UCSD-AML1 (cell line): ENCODE results near the gene RFX2.

Source experiments
- DNase-seq: peaks from one replicate; lab custom pipeline; 2025; ENCODE audit not compliant: unreplicated experiment; lab: John Stamatoyannopoulos, UW

Gene RFX2

DNA sequence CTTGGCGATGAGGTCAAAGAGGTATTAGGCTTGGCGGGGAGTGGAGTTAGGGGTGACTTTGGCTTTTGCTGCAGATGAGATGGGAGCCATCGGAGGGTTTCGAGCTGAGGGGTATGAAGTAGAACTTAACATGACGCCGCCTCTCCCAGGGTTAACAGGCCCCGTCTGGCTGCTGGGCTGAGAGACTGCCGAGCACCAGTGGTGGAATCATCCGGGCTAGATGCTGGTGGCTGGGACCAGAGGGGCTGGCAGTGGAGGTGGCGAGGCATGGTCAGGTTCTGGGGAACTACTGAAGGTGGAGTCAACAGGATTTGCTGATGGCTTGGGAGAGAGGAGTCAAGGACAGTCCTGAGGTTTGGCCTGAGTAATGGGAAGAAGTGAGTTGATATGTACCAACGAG lies 4.9 kb downstream of the RFX2 start:
- DNase-seq, result no peak

DNA sequence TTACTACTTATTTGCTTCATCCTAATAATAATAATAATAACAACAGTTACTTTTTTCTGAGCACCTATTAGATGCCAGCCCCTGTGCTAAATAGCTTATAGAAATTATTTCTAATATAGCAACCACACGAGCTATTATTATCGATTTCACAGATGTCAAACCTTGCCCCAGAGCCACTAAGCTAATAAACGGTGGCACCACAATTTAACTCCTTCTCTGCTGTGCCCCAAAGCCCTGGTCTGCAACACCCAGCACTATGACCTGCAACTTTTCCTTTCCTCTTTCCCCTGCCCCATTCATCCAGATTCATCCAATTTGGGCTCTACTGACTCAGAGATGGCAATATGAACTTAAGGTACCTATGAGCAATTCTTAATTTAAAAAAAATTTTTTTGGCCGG lies 6.4 kb downstream of the RFX2 start:
- DNase-seq, result no peak

DNA sequence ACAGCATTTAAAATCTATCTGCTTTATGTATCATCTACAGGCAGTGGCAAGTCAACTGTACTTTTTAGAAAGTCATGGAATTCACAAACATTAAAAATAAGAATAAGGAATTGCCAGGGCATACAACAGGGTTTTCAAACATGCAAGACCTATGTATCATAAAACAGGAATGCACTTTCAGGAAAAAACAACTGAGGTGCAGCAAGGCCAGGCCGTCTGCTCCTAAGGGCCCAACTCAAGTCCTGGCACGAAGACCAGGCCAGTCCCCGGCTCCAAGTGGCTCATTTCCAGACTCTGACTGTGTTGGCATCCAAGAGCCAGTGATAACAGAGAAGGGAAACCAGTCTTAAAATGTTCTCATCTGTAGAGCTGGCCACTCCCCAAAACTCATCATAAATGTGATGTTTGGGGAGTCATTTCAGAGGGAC lies 7.1 kb downstream of the RFX2 start:
- no peak for DNase-seq

DNA sequence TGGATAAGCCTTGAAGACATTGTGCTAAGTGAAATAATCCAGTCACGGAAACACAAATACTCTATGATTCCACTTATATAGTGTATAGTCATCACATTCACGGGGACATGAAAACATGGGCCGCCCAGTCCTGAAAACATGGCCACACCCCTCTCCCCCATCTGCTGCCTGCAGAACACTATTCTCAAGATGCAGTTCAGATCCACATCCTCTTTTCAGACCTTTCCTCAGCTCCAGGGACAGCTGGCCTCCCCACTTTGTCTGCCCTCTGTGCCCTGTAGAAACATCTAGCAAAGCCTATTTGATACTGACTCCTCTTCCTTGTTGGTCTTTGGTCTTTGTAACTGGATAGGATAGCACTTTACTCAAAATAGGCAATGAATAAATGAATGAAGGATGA lies 8.3 kb downstream of the RFX2 start:
- DNase-seq, result peak; percentile 46

DNA sequence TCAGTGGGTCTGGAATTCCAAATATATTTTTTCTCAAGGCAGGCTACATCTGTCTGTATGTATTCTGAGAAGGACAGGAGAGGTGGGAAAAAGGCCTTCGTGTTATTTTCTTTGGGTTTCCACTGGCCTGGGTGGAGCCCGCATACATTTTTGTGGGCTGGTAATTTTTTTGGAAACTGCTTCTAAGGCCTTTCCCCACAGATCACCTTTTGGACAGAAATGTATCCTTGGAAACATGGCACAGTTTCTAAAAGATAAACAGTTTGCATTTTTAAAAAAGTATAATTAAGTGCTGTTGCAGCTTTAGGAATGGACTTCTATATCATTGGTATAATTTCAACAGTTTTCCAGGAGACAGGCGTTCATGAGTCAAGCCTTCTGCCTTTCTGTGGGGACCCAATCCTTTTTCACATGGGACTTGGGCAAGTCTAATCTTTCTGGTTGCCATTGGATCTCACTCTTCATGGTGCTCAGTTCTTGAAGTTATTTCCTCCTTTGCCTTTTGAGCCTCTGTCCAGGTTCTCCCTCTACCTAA lies 8.9 kb downstream of the RFX2 start:
- no peak for DNase-seq

DNA sequence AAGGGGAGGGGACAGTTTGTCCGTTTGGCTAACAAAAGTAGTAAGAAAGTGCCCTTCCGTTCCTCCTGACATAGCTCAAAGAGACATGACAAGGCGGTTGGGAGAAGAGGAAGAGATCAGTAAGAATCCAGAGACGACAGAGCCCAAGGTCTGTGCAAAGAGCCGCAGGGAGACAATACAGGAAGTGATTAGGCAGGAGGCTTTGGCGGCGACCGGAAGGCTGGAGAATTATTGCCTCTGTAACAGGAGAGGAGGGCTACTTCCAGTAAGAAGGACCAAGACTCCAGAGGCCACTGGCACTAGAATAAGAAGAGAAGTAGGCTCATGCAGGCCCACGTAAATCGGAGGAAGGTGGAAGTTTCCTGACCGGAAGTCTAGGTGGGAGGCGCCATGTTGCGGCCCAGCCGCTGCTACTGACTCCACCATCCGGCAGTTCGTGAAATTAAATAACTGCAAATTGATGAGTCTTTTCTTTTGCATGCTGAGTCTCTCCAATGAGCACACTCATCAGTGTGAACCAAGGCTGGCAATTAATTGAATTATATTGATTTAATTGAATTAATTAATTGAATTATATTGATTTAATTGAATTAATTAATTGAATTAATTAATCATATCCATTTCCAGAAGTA lies 9.9 kb downstream of the RFX2 start:
- DNase-seq, result peak; percentile 86

DNA sequence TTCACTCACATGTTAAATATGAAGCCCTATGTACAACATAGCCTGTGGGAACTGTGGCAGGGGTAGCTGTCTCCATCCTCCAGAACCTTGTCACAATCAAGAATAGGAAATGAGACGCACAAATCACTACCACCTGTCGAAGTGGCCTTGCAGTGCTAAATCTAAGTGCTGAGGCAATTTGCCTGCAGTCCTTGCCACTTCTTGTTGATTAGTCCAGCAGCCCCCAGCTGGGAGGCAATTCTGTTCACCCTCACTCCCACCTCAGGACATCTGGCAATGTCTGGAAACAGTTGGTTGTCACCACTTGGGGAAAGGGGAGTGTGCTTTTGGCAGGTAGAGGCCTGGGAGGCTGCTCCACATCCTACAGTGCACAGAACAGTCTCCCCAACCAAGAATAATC lies 10.7 kb downstream of the RFX2 start:
- peak; percentile 30 for DNase-seq

DNA sequence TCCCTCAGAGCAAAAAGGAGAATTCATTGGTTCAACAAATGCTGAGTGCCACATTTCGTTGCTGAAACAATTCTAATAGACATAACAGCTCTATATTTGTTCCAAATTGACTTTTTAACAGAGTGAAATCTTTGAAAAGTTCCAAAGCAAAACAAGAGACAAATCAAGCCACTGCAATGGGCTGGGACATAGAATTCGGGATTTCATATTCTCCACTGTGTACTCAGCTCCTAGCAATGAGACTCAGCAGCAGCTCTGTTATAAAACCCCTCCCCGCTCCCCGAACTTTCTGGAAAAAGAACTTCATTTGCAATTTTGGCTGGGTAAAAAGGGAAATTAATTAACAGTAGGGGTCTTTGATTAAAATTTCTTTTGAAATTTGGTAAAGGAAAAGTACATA lies 11.3 kb downstream of the RFX2 start:
- DNase-seq, result no peak

DNA sequence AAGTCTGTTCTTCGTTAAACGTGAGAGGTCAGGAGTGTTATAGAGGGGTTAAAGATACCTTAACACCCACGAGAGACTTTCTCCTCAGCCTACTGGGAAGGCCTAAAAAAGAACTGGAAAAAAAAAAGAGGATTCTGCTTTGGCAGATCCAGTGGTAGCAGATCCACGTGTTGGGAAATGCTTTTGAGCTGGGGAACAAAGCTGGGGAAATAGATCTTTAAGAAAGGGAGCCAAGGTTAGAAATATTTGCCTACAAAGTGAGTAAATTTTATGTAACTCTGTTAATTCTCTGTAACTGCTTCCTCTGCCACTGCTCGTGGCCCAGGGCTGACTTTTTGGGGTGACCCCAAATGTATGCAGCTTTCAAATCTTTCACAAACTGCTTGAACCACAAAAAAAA lies 11.7 kb downstream of the RFX2 start:
- no peak for DNase-seq

DNA sequence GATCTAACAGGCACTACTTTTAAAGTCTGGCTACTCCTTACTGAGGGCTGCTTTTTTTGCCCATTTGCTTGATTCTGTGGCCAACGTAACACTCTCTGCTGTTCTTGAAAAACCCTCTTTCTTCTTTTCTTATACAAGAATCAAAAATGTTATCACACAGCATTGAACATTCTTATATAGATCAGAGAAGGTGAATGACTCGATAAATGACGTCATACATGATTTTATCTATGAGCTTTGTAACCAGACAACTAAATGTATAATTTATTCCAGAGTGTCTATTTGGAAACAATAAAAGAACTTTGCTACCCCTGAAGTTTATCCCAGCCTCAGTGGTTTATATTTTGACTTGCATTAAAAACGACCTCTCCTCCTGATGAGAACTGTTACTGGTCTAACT lies 12.4 kb downstream of the RFX2 start:
- no peak for DNase-seq

DNA sequence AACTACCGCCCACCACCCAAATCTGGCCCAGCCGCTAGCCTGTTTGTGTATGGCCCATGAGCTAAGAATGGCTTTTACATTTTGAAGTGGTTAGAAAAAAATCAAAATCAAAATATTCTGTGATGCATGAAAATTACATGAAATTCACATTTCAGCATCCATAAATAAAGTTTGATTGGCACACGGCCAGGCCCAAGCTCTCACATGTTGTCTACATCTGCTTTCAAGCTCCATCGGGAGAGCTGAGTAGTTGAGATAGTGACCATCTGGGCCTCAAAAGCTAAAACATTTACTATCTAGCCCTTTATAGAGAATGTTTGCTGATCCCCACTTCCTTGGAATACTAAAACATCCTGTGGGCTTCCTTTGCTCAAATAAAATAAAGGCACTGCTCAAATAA lies 14.5 kb downstream of the RFX2 start:
- no peak for DNase-seq

DNA sequence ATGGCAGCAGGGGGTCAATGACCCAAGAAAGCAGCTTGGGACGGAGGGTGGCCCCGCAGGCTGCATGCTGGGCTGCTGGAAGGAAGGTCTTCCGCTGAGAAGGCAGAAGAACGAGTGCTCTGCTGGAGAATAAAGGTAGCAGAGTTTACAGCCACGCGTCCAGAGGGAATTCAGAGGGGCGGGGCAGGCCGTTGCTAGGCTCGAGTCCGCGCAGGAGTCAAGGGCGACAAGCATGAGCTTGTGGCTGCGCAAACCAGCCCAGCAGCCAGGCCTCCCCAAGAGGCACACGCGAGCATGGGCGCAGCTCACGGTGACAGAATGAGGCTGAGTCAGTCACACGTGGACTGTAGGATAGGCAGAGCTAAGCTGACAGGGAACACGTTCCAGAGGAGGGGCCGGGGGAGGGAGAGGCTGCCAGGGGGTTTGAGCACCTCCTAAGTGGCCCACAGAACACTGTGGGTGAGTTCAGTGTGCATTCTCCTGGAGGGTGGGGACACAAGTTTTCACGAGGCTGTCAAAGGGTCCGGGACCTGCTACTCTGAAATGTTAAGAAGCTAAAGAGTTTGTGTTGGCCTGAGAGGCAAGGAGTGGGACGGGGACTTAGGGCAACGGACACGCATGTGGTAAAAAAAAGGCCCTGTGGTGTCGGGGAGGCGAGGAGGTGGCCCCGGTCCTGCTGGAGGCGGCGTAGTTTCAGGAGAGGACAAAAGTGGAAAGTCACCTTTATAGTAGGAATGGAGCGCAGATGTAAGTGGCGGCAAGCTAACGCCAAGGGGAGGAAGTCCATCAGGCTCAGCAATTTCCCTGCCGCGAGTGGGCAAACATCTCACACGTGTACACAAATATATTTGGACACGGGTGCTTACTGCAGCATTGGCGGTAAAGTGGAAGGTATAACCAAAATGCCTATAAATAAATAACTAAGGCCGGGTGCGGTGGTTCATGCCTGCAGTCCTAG lies 17.7 kb downstream of the RFX2 start:
- DNase-seq, result no peak

DNA sequence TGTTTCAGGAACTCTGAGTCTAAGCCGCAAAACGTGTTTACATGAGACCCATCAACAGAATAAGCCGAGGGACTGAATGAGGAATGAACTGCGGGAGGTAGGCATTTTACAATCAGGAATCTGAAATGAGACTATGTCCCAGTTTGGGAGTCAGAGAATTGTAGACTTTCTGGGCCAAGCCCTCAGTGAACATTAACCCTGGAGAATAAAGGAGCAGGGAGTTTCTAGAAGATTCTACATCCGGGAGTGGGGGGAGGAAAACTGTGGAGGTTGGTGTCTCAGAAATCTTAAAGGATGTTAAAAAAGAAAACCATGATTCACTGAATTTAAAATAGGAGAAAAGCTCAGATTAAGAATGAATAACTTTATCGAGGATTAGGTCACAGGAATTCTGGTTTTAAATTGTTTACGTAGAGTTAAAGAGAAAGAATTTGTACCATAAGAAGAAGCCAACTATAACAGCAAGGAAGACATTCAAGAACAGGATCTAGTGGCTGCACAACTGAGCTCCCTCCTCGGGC lies 18.5 kb downstream of the RFX2 start:
- no peak for DNase-seq

DNA sequence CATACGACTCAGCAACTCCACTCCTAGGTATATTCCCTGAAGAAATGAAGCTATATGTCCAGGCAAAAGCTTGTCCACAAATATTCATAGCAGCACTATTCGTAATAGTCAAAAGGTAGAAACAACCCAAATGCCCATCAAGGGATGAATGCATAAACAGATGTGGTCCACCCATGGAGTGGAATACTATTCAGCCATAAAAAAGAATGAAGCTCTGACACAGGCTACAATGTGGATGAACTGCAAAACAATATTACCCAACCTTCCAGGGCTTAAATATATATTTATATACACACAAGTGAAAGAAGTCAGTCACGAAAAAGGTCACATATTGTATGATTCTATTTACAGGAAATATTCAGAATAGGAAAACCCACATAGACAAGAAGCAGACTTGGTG lies 19.7 kb downstream of the RFX2 start:
- no peak for DNase-seq

DNA sequence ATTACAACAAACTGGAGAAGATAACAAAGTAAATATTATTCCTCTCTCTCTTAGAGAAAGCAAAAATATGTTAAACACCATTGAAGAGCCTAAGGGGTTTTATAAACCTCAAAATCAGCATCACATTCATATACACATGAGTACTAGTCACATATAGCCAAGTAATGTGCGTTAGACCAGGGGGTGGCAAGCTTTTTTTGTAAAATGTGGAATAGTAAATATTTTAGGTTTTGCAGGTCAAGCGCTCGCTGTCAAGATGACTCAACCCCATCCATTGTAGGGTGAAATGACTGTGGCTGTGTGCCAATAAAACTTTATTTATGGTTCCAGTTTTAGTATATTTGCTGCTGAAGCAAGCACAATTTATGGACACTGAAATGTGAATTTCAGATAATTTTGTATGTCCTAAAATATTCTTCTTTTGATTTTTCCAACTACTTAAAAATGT lies 21.7 kb downstream of the RFX2 start:
- DNase-seq, result no peak

DNA sequence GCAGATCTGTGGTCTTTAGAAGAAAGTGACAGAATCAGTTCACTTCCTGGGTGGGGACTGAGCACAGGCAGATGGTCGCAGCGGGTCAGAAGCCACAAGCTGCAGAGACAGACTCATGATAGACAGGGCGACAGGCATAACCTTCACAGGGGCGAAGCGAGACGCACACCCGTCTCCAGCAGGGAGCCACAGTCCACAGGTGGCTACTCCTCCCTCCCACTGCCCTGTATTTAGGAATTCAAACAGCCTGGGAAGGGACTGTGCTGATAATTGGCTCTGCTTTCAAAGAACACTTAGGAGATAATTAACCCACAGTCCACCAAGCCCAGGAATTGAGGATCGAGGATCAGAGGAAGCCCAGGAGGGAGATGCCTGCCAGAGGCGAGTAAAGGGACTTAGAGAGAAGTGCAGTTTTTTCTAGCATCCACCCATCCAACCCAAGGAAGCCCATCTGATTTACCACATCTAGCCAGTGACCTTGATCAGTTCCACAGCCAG lies 23.2 kb downstream of the RFX2 start:
- DNase-seq, result peak; percentile 39

DNA sequence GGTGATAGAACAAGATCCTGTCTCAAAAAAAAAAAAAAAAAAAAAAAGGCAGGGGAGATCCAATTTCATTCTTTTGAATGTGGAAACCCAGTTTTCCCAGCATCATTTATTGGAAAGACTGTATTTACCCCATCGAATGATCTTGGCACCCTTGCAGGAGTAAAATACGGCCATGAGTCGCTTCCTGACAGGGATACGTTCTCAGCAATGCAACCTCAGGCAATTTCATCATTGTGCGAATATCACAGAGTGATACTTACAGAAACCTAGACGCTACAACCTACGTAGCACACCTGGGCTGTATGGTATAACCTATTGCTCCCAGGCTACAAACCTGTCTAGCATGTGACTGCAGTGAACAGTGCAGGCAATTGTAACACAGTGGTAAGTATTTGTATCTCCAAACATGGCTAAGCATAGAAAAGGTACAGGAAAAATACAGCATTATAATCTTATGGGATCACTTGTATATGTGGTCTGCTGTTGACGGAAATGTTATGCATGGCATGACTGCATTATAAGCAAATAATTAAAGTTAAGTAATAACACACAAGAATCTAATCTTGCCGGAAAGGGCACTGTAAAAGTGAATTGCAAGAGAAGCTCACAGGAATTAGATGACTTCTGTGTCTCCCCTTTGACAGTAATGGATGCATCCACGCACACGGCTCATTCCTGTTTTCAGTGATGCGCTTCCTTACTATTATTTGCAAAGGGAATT lies 24.1 kb downstream of the RFX2 start:
- DNase-seq, result no peak

DNA sequence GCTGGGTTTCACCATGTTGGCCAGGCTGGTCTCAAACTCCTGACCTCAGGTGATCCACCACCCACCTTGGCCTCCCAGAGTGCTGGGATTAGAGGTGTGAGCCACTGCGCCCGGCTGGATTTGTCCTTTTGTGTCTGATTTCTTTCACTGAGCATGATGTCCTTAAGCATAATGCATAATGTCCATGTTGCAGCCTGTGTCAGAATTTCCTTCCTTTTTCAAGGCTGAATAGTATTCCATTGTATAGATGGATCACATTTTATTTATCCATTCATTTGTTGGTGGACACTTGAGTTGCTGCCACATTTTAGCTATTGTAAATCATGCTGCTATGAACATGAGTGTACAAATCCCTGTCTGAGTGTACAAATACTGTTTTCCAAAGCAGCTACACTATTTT lies 25.5 kb downstream of the RFX2 start:
- no peak for DNase-seq

DNA sequence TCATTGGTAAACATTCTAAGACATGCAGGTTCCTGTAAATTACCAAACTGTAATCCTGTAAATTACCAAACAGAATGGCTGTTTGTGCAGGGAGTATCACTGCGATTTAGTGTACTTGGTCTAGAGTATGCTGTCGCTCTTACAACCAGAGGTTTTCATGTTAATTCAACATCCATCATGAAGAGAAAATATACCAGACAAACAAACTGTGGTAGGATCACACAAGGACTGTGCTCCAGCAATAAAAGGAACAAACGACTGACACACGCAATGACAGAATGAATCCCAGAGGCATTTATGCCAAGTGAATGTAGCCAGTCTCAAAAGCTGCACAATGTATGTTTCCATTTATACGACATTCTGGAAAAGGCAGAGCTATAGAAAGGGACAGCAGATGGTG lies 31.2 kb downstream of the RFX2 start:
- DNase-seq, result no peak

DNA sequence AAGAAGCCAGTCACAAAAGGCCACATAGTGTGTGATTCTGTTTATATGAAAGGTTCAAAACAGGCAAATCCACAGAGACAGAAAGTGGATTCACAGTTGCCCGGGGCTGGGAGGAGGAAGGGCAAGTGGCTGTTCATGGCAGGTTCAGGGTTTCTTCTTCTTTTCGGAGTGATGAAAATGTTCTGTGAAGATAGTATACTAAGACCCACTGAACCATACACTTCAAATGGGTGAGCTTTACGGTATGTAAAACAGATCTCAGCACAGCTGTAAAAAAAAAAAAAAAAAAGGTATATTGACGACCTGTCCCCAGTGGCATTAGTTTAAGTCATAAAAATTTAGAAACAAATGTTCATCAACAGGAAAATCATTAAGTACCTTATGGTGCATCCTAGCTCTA lies 32.2 kb downstream of the RFX2 start:
- no peak for DNase-seq
